Panc1 (cell line): ENCODE data around the gene MAPK14. TPM values are rescaled to one million over a fixed set of nuclear protein-coding genes. Genes with fewer than 3 reads are reported as not detected.
A peak's percentile ranks its signal among the peaks of the same experiment; 100 is the strongest.

ENCODE experiments used
- ATAC-seq: fragments of 200-7000 bp; cut with Tn5 transposase; 2 replicates; pipeline ENCODE4 v1.9.1; 2020; ENCODE audit warnings: mild to moderate bottlenecking, moderate library complexity
- BruUV-seq: library from RNA; stranded (reverse); fragments of 400-500 nt; replicated peaks from 2 replicates; lab custom pipeline; 2021; lab: Mats Ljungman, UMichigan
- CTCF ChIA-PET: fragments of 300-600 bp; sonication (Branson Sonifier 250); formaldehyde crosslinking; loops from one replicate; lab custom pipeline; 2022; ENCODE audit warnings: antibody characterized with exemption; lab: Charles Lee
- POLR2A ChIA-PET: fragments of 300-600 bp; sonication (Branson Sonifier 250); formaldehyde crosslinking; loops from one replicate; lab custom pipeline; 2022; ENCODE audit warnings: antibody characterized with exemption; lab: Charles Lee
- DNase-seq: peaks from one replicate; pipeline ENCODE4 v3.0.0-alpha.2; 2010; ENCODE audit warnings: low read depth, low spot score
- H3K27ac ChIP-seq: 2 replicates; pipeline ENCODE4 v1.5.1; 2011; ENCODE audit warnings: mild to moderate bottlenecking, low read length, inconsistent platforms
- H3K27me3 ChIP-seq: fragments of 200-500 bp; sonication (Bioruptor generic); 2 replicates; pipeline ENCODE4 v1.6.0; 2014; ENCODE audit warnings: low read length, inconsistent platforms; ENCODE audit not compliant: control insufficient read depth, insufficient read depth
- H3K36me3 ChIP-seq: fragments of 200-500 bp; sonication (Bioruptor generic); 2 replicates; pipeline ENCODE4 v1.5.1; 2014; ENCODE audit warnings: inconsistent platforms, mild to moderate bottlenecking, low read length, moderate library complexity; ENCODE audit not compliant: control insufficient read depth, insufficient read depth
- H3K4me1 ChIP-seq: 2 replicates; pipeline ENCODE4 v1.5.1; 2011; ENCODE audit warnings: inconsistent platforms, mild to moderate bottlenecking, low read length, moderate library complexity; ENCODE audit not compliant: control insufficient read depth, insufficient read depth
- H3K4me3 ChIP-seq, 2 experiments: 2 replicates each; pipeline ENCODE4 v1.5.1; 2011 to 2012; ENCODE audit warnings: low read depth in 2 of 2, low read length in 2 of 2, mild to moderate bottlenecking in 2 of 2, inconsistent platforms in 1 of 2, moderate library complexity in 1 of 2
- H3K9me3 ChIP-seq: fragments of 200-500 bp; sonication (Bioruptor generic); 2 replicates; pipeline ENCODE4 v1.5.1; 2014; ENCODE audit warnings: low read depth, mild to moderate bottlenecking, inconsistent platforms, low read length, moderate library complexity; ENCODE audit not compliant: control insufficient read depth, insufficient read depth
- CTCF ChIP-seq: fragments of 450-650 bp; IDR thresholded peaks from 2 replicates; pipeline ENCODE4 v1.5.1; 2017; ENCODE audit warnings: mild to moderate bottlenecking
- POLR2AphosphoS5 ChIP-seq: IDR thresholded peaks from 2 replicates; pipeline ENCODE4 v1.6.1; 2012; ENCODE audit warnings: mild to moderate bottlenecking, low read depth, low read length, moderate library complexity
- REST ChIP-seq, 2 experiments: IDR thresholded peaks; 2 replicates each; pipeline ENCODE4 v1.6.1; 2011 to 2012; ENCODE audit warnings: low read depth in 2 of 2, control low read depth in 1 of 2, low read length in 1 of 2, mild to moderate bottlenecking in 1 of 2, moderate library complexity in 1 of 2; ENCODE audit not compliant: insufficient read depth in 1 of 2
- SIN3A ChIP-seq: IDR thresholded peaks from 2 replicates; pipeline ENCODE4 v1.6.1; 2012; ENCODE audit warnings: low read depth, mild to moderate bottlenecking, low read length, moderate library complexity, borderline replicate concordance; ENCODE audit not compliant: insufficient read depth
- TCF7L2 ChIP-seq: IDR thresholded peaks from 2 replicates; pipeline ENCODE4 v1.6.1; 2011; ENCODE audit warnings: mild to moderate bottlenecking, low read depth, low read length, inconsistent platforms
- in situ Hi-C: cut with HindIII; loops from 2 replicates; pipeline ENCODE4 v1.10.0; 2016; ENCODE audit warnings: low sequenced_read_pairs, low pct_unique_long_range_greater_than_20kb
- intact Hi-C: fragments of 100-400 bp; cut with micrococcal nuclease; formaldehyde crosslinking; loops from one replicate; pipeline ENCODE4 v1.10.0; 2022; ENCODE audit not compliant: unreplicated experiment
- total RNA-seq: library from RNA; stranded (reverse); gene quantifications from one replicate; pipeline ENCODE4 v1.2.1, GENCODE V29; 2021; ENCODE audit not compliant: unreplicated experiment

MAPK14 gene
- total RNA-seq, 1 experiment from 2014 or later = 42.3 TPM

- ChIA-PET POLR2A (interaction anchor here (0.6 to 0.7 kb wide), 3 partner anchors 14 to 532 kb away, joined by 3 to 10 read pairs (median 7); partner anchors contain the start of gene TEAD3), CTCF (interaction anchor here (0.5 to 1.2 kb wide), 5 partner anchors 14 to 66 kb away, joined by 3 to 8 read pairs (median 3); no protein-coding TSS in a partner anchor)
- Histone ChIP-seq H3K27ac (peak overlapping the region; percentile 91), H3K4me1 (peaks cover 15% of the 10 kb centered on the region), H3K9me3 (no peaks in the 10 kb centered on the region), H3K27me3 (no peaks in the 10 kb centered on the region), H3K36me3 (no peaks in the 10 kb centered on the region; the same call in 1 of the 2 replicates), H3K4me3 (peak overlapping the region; percentile 88 to 91)
- BruUV-seq = TSS peak; percentile 86
- ATAC-seq = 0 out of 2 replicates have a peak, but pooled peaks have one; percentile 38
- intact Hi-C loops (loop anchor here (5.0 kb wide), 1 partner anchor 333 kb away; no protein-coding TSS in a partner anchor), in situ Hi-C loops (no loop called here)
- no peak for TF ChIP-seq POLR2AphosphoS5
- no peak for TF ChIP-seq REST (IDR thresholded peaks at IDR 0.05; ENCODE audit: insufficient read depth in 1 of 2, low read depth in 2 of 2, low read length in 1 of 2)
- DNase-seq = peak; percentile 42
Measured at GRCh38 chr6:36028877-36029324, 1.3 kb downstream of the MAPK14 start.

GRCh38 chr6:36029464-36029863, 1.9 kb downstream of the MAPK14 start:
- H3K4me3 ChIP-seq = peak overlapping the region; percentile 88 to 91; a peak in 3 of 4 replicates
- H3K27me3 ChIP-seq = no peaks in the 10 kb centered on the region
- DNase-seq (no peak), ATAC-seq (no peak)
- TF ChIP-seq REST (IDR thresholded peaks at IDR 0.05; ENCODE audit: insufficient read depth in 1 of 2, low read depth in 2 of 2, low read length in 1 of 2) = no peak
- TF ChIP-seq SIN3A = no peak
- TF ChIP-seq POLR2AphosphoS5 = no peak
- no peak for TF ChIP-seq CTCF
- TF ChIP-seq TCF7L2 = no peak
- peak overlapping the region; percentile 91 for H3K27ac ChIP-seq
- H3K36me3 ChIP-seq = no peaks in the 10 kb centered on the region; the same call in 1 of the 2 replicates
- POLR2A ChIA-PET = interaction anchor here (0.6 kb wide), 1 partner anchor 14 kb away, joined by 3 read pairs; no protein-coding TSS in a partner anchor
- CTCF ChIA-PET = interaction anchor here (1.2 kb wide), 1 partner anchor 65 kb away, joined by 3 read pairs; no protein-coding TSS in a partner anchor
- intact Hi-C loops = loop anchor here (5.0 kb wide), 1 partner anchor 333 kb away; no protein-coding TSS in a partner anchor
- in situ Hi-C loops = no loop called here
- no peaks in the 10 kb centered on the region for H3K9me3 ChIP-seq
- peaks cover 15% of the 10 kb centered on the region for H3K4me1 ChIP-seq
- BruUV-seq = no TSS peak
